ENCODE results near the gene SP100.

- no peak for TF ChIP-seq POLR2A (IDR thresholded peaks at IDR 0.05)
- TF ChIP-seq, protein P1, sequence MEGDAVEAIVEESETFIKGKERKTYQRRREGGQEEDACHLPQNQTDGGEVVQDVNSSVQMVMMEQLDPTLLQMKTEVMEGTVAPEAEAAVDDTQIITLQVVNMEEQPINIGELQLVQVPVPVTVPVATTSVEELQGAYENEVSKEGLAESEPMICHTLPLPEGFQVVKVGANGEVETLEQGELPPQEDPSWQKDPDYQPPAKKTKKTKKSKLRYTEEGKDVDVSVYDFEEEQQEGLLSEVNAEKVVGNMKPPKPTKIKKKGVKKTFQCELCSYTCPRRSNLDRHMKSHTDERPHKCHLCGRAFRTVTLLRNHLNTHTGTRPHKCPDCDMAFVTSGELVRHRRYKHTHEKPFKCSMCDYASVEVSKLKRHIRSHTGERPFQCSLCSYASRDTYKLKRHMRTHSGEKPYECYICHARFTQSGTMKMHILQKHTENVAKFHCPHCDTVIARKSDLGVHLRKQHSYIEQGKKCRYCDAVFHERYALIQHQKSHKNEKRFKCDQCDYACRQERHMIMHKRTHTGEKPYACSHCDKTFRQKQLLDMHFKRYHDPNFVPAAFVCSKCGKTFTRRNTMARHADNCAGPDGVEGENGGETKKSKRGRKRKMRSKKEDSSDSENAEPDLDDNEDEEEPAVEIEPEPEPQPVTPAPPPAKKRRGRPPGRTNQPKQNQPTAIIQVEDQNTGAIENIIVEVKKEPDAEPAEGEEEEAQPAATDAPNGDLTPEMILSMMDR (IDR thresholded peaks at IDR 0.05) = no peak
These were observed 32.5 kb upstream of the SP100 start for GRCh38 chr2:230383453-230383852.

All from testis (tissue), 2 donors.